Upper lobe of left lung (tissue), 4 donors: ENCODE results near the gene TEX35.

Experiments used
- CTCF ChIP-seq, 6 experiments: fragments of 450-650 bp in 4 of 6; fragments of 200-600 bp in 2 of 6; sonication (generic) in 2 of 6; IDR thresholded peaks; one replicate each; pipeline ENCODE4 v1.5.1; 2016 to 2019; ENCODE audit warnings: antibody characterized with exemption in 6 of 6
- EP300 ChIP-seq, 4 donors: sonication (generic); formaldehyde crosslinking; IDR thresholded peaks; one replicate each; pipeline ENCODE4 v1.5.1; 2017; ENCODE audit warnings: antibody characterized with exemption in 4 of 4, control low read depth in 2 of 4
- POLR2A ChIP-seq, 4 donors: fragments of 450-650 bp; IDR thresholded peaks; one replicate each; pipeline ENCODE4 v1.5.1; 2016 to 2017; ENCODE audit warnings: antibody characterized with exemption in 4 of 4, mild to moderate bottlenecking in 2 of 4
- POLR2AphosphoS5 ChIP-seq, 2 donors: sonication (generic); formaldehyde crosslinking; IDR thresholded peaks; one replicate each; pipeline ENCODE4 v1.5.1; 2017; ENCODE audit warnings: antibody characterized with exemption in 2 of 2

GRCh38 chr1:178564086-178564782 lies 51.3 kb downstream of the TEX35 start:
- TF ChIP-seq CTCF (IDR thresholded peaks at IDR 0.05) (no peak), EP300 (IDR thresholded peaks at IDR 0.05) (no peak), POLR2A (IDR thresholded peaks at IDR 0.05) (no peak), POLR2AphosphoS5 (IDR thresholded peaks at IDR 0.05) (no peak)
